NCI-H187 (cell line): ENCODE measurements around the gene WDR73.
"Not testable (repeated sequence)": the region's sequence is repeated elsewhere in the genome, so short reads cannot be mapped to it uniquely, and the experiment has no call there.

Source experiments
- DNase-seq, 2 experiments: peaks; one replicate each; lab custom pipeline; 2025; lab: John Stamatoyannopoulos, UW

Gene WDR73

DNA sequence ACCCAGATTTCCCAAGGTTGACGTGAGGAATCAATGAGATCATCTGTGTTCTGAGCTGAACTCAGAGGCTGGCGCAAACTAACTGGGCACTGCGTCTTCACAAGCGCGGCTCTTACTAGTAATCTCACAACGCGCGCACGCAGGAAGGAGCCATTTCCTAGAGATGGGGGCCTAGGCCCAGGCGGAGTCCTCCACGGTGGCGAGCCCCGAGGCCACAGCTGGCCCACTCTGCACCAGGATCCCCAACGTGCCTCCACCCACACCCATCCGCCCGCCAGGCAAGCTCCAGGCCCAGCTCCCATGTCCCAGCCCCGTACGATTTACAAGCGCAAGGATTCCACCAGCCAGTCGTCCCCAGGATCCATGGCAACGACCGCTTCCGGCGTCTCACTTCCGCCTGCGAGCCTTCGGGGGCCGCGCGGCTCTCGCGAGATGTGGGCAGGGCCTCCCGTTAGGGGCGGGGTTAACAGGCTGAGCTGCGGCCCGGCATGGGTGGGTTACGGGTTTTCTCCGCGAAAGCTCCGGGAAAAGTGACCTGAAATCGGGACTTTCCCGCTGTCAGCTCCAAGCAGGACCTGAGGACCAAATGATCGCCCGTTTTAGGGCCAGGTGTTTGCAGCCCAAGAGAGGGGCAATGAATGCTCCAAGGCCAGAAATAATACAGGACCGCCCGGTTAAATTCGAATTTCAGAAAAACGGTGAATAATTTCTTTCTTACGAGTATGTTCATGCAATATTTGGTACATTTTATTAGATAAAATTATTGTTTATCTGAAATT is at the start of gene WDR73:
TSS of gene WDR73 (minus strand) at position 374 of the 779 bp plus-strand sequence. CDS start at position 365, 9 bp downstream.
- peak; percentile 21 to 58 for DNase-seq

DNA sequence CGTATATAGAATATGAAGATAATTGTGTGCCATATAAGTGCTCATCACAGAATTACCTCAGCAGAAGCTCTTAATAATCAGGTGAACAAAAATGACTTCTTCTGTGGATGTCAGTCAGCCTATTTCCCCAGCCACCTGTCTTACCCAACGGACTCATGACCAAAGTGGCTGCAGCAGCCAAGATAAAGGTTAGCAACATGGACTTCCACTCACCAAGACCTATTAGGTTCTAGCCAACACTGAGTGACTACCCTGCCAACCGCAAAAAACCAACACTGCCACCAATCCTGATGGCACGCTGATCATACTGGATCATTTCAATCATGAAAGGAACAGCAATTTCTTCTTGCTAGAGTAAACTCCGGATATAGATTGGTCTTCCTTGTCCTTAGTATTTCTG is 49.7 kb upstream of the WDR73 start:
- no peak for DNase-seq

DNA sequence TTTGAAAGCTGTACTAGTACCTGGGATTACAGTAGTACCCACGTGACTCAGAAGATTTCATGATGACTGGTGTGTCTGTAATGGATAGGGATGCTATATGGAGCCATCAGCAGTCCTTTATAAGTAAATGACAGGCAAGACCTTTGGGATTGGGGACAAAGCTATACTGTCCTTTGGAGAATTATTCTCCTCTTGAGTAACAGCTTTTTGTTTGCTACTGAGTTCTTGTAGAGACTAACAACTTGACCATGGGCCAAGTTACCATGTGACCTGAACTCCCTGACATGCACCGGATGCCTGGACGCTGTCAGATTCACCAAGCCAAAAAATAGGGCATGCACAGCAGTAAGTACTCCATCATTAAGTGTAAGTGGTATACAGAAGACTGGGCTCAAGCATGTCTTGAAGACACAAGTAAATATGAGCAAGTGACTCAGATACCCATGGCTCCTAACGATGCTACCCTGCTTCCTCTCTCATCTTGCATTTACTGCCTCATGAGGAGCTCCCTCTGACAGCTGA is 48.9 kb upstream of the WDR73 start:
- no peak for DNase-seq

GRCh38 chr15:84699538-84700191 is 45.6 kb upstream of the WDR73 start:
- DNase-seq = no peak

DNA sequence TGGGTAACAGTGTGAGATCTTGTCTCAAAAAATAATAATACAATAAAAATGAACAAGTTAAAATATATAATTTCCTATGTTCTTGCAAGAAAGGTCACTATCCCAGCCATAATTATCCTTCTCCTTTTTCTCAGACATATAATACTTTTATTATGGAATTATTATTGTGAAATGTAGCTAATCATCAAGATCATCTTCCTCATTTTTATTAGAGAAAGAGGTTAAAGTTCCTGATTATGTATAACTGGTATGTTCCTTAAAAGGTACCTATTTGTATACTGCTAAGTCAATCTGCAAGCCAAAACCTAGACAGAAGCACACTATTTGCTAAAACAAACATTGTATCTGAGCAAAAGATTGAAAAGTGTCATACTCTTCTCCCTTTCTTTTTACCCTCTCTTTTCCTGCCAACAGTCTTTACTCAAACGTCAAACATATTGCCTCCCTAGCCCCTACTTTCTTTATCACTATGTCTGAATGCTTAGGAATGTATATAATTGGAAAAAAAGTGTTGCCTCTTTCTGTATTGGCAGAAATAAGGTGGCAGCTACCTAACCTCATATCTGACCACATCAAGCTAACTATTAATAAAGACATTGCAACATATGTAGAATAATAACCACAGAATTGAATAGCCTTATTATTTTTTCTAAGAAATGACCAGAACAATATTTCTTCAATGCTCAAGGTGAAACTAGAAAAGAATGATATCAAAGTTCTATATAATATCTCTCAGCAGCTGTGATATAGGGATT is 43.3 kb upstream of the WDR73 start:
- no peak for DNase-seq

- no peak for DNase-seq
Observed at GRCh38 chr15:84696757-84697156, 42.7 kb upstream of the WDR73 start.

GRCh38 chr15:84690342-84690741 is 36.3 kb upstream of the WDR73 start:
- no peak for DNase-seq

DNA sequence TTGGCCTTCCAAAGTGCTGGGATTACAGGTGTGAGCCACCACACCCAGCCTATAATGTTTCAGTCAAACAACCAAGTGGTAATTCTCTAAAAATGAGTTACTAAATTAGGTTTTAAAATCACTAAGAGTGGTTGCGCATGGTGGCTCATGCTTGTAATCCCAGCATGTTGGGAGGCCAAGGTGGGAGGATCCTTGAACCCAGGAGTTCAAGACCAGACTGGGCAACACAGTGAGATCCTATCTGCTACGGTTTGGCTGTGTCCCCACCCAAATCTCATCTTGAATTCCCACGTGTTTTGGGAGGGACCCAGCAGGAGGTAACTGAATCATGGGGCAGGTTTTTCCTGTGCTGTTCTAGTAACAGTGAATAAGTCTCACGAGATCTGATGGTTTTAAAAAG is 35.8 kb upstream of the WDR73 start:
- no peak for DNase-seq

GRCh38 chr15:84686446-84686845 is 32.4 kb upstream of the WDR73 start:
- DNase-seq = not testable (repeated sequence)

DNA sequence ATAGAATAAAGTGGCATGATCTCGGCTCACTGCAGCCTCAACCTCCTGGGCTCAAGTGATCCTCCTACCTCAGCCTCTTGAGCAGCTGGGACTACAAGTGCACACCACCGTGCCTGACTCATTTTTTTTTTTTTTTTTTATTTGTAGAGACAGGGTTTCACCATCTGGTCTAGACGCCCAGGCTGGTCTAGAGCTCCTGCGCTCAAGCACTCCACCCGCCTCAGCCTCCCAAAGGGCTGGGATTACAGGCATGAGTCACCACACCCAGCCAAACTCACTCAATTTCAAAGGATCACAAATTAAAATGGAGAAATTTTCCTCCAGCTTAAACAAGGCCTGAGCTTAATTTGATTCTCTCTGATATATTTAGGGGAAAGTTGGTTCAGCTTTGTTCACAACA is 31.2 kb upstream of the WDR73 start:
- no peak for DNase-seq

DNA sequence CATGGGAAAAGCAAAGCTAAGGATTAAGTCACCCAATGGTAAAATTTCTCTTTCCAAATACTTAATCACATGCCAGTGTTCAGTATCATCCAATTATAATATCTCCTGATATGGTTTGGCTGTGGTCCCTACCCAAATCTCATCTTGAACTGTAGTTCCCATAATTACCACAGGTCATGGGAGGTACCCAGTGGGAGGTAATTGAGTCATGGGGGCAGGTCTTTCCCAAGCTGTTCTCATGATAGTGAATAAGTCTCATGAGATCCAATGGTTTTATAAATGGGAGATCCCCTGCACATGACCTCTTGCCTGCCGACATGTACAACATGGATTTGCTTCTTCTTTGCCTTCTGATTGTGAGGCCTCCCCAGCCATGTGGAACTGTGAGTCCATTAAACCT is 30.0 kb upstream of the WDR73 start:
- no peak for DNase-seq

DNA sequence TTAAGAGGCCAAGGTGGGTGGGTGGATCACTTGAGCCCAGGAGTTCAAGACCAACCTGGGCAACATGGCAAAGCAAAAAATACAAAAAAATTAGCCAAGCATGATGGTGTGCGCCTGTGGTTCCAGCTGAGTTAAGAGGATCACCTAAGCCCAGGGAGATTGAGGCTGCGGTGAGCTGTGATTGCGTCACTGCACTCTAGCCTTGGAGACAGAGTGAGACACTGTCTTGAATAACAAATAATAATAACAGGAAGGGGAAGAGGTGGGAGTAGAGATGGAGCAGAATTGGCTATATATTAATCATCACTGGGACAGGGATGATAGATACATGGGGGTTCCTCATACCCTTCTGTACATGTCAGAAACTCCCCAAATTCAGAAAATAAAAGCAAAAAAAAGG is 27.7 kb upstream of the WDR73 start:
- DNase-seq = no peak

DNA sequence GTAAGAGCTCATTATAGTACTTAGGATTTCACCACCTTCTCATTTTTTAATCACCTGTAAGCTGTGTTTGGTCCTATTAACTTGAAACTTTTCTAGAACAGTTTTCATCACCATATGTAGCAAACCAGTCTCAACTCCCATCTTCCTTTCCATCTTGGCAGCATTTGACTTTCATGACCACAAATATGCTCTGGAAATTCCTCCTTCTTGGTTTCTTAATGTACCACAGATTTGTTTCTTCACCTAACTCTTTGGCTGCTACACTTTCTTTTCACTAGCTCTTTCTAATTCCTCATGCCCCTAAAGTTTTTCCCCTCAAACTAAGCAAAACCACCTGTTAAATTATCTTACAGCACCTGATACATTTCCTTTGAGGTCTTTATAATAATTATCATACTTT is 17.1 kb upstream of the WDR73 start:
- DNase-seq = no peak

DNA sequence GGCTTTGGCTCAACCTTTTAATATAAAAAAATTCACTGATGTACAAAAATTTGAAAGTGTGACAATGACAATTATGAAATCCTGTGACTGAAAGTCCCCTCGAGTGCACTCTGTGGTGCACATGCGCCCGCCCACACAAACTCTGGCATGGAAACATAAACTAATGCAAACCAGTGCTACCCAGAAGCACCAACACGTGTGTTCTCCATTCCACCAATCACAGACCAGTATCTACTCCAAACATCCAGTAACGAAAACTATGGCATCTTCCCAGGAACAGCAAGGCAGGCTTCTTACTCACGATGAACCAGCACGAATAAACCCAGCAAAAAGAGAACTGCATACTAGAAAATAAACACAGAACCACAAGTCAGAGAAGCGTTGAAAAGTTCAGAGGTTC is 15.6 kb upstream of the WDR73 start:
- no peak for DNase-seq

- no peak for DNase-seq
Observed at GRCh38 chr15:84668221-84668982, 14.3 kb upstream of the WDR73 start.

DNA sequence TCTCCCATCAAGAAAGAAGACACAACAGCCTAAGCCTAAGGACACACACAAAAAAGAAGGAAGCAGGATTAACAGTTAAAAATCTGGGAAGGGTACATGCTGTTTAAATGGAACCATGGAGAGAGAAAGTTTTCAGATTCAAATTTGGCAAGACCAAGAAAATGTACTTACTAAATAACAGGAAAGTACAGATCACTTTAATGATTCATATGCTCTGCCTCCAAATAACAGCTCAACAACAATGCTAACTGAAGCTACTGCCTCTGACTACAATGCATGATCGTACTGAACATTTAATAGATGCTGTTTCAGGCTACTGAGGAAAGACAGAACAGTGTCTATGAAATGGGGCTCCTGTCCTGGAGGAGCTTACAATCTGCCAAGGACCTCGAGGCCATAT is 12.3 kb upstream of the WDR73 start:
- DNase-seq = no peak

DNA sequence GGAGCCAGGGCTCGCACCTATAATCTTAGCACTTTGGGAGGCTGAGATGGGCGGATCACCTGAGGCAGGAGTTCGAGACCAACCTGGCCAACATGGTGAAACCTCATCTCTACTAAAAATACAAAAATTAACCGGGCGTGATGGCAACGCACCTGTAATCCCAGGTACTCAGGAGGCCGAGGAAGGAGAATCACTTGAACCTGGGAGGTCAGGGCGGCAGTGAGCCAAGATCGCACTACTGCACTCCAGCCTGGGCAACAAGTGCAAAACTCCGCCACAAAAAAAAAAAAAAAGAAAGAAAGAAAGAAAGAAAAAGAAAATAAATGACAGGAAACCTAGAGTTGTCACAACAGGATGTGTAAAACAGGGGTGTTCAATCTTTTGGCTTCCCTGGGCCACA is 6.9 kb upstream of the WDR73 start:
- no peak for DNase-seq

DNA sequence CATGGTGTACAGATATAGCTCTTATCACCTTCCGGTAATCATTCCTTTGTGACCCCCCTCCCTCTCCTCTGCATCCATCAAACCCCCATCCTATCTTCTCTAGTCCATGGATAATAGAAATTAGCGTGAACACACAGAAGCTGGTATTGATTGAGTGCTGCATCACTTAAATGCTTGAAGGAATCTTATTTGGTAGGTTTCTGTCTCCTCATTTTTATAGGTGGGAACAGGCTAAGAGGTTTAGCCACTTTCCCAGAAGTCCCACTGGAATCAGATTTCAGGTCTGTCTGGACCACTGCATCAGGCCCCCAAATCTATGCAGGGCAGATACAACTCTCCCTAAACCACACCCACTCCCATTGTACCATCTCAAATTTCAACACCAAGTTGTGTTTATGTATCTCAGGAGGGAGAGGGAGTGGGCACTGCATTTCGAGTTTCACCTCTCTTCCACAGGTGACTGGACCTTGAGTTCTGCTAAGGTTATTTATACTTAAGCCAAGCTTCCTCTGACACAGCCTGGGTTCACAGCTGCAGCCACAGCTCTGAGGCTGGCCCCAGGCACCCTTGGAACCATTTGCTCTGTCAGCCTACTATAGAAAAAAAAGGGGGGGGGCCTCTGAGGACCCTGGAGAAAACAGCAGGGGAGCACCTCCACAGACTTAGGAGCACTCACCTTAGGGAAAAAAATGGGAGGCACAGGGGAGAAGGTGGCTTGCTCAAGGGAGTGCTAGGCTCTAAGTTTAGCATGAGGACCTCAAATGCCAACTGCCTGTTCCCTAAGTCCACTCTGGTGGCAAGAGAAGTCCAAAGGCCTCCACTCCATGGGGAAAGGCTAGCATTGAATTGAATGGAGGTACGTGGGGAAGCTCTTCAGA is 6.1 kb upstream of the WDR73 start:
- no peak for DNase-seq

DNA sequence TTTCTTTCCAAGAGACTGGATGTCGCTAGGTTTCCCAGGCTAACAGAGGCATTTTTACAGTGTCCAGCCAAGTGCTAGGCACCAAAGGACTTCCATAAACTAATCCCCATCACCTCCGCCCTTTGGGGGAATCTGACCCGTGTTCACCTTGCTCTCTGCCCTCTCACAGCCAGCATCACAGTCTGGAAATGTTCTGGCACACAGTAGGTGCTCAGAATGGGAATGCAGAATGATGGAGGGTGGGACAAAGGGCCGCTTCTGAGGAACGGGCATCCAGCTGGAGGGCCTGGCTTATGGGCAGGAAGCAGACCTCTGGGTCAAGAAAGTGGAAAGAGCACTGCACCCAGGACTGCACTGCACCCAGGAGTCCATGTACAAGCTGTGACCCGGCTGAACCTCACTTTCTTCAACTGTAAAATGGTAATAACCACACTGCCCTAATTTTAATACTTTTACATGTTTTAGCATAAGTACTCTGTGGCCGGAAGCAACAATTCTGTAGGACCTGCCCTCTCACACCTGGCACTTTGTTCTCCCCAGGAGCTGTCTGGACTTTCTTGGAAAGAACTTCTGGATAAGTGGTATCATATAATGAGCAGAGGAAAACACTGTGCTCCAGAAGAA is 4.8 kb upstream of the WDR73 start:
- no peak for DNase-seq

GRCh38 chr15:84658080-84658787 is 4.2 kb upstream of the WDR73 start, which contains the start of gene NMB:
NMB (minus strand) TSS chr15:84658199; CDS start chr15:84658152, 47 bp downstream.
- peak; percentile 23 to 57 for DNase-seq
